IPS-18c (cell line): ENCODE data around the gene EN1.

Experiments used
- H3K4me3 ChIP-seq: 2 replicates; pipeline ENCODE4 v1.7.0; 2013; ENCODE audit warnings: low read depth, mild to moderate bottlenecking, low read length, moderate library complexity; ENCODE audit not compliant: insufficient read depth
- H3K9me3 ChIP-seq: one replicate; pipeline ENCODE4 v1.6.1; 2013; ENCODE audit warnings: mild to moderate bottlenecking, low read length, moderate library complexity; ENCODE audit not compliant: control insufficient read depth, insufficient read depth

Gene EN1

GRCh38 chr2:118857677-118858484 is 10.4 kb upstream of the EN1 start:
- Histone ChIP-seq H3K9me3 (no peaks in the 10 kb centered on the region), H3K4me3 (peak overlapping the region; percentile 20; the same call in 1 of the 2 replicates)

GRCh38 chr2:118856978-118857676 is 9.7 kb upstream of the EN1 start:
- no peaks in the 10 kb centered on the region for H3K9me3 ChIP-seq

GRCh38 chr2:118856330-118856977 is 9.0 kb upstream of the EN1 start:
- H3K4me3 ChIP-seq = no peak overlapping the region
- no peaks in the 10 kb centered on the region for H3K9me3 ChIP-seq

More at GRCh38 chr2:118856978-118857676, 9.7 kb upstream of the EN1 start:
- H3K4me3 ChIP-seq = peak overlapping the region; percentile 20; the same call in 1 of the 2 replicates

GRCh38 chr2:118855451-118856279 is 8.2 kb upstream of the EN1 start:
- H3K4me3 ChIP-seq = peak overlapping the region; percentile 31; the same call in 1 of the 2 replicates
- H3K9me3 ChIP-seq = no peaks in the 10 kb centered on the region

GRCh38 chr2:118854507-118855345 is 7.3 kb upstream of the EN1 start:
- Histone ChIP-seq H3K4me3 (peak overlapping the region; percentile 32), H3K9me3 (no peaks in the 10 kb centered on the region)

GRCh38 chr2:118853651-118854291 is 6.3 kb upstream of the EN1 start:
- peak overlapping the region; percentile 36; the same call in 1 of the 2 replicates for H3K4me3 ChIP-seq
- no peaks in the 10 kb centered on the region for H3K9me3 ChIP-seq

GRCh38 chr2:118853129-118853640 is 5.7 kb upstream of the EN1 start:
- H3K4me3 ChIP-seq = peak overlapping the region; percentile 36

GRCh38 chr2:118852605-118853128 is 5.2 kb upstream of the EN1 start:
- no peak overlapping the region for H3K4me3 ChIP-seq
- H3K9me3 ChIP-seq = no peaks in the 10 kb centered on the region

More at GRCh38 chr2:118853129-118853640, 5.7 kb upstream of the EN1 start:
- H3K9me3 ChIP-seq = no peaks in the 10 kb centered on the region

GRCh38 chr2:118851650-118852049 is 4.2 kb upstream of the EN1 start:
- no peaks in the 10 kb centered on the region for H3K9me3 ChIP-seq
- no peak overlapping the region for H3K4me3 ChIP-seq

- Histone ChIP-seq H3K9me3 (no peaks in the 10 kb centered on the region), H3K4me3 (no peak overlapping the region)
Observed at GRCh38 chr2:118850901-118851415, 3.5 kb upstream of the EN1 start.

- no peaks in the 10 kb centered on the region for H3K9me3 ChIP-seq
- H3K4me3 ChIP-seq = no peak overlapping the region
Observed at GRCh38 chr2:118850168-118850900, 2.9 kb upstream of the EN1 start.

GRCh38 chr2:118849226-118850167 is 2.0 kb upstream of the EN1 start:
- no peak overlapping the region for H3K4me3 ChIP-seq
- H3K9me3 ChIP-seq = no peaks in the 10 kb centered on the region

GRCh38 chr2:118848381-118849225 is 1.2 kb upstream of the EN1 start:
- peak overlapping the region; percentile 2; the same call in 1 of the 2 replicates for H3K4me3 ChIP-seq
- H3K9me3 ChIP-seq = no peaks in the 10 kb centered on the region
